Parathyroid adenoma (tissue), 2 donors: ENCODE data around the gene BCR.

Experiments
- H2AFZ ChIP-seq: fragments of 300-600 bp; sonication (generic); one replicate; pipeline ENCODE4 v1.7.0; 2017; ENCODE audit warnings: antibody characterized with exemption, mild to moderate bottlenecking
- H3K27ac ChIP-seq: fragments of 300-600 bp; sonication (generic); one replicate; pipeline ENCODE4 v1.7.0; 2017
- H3K27me3 ChIP-seq: fragments of 300-600 bp; sonication (generic); one replicate; pipeline ENCODE4 v1.7.0; 2017; ENCODE audit warnings: low read length; ENCODE audit not compliant: control insufficient read depth, insufficient read depth
- H3K36me3 ChIP-seq: fragments of 300-600 bp; sonication (generic); one replicate; pipeline ENCODE4 v1.7.0; 2017; ENCODE audit warnings: low read length; ENCODE audit not compliant: control insufficient read depth, insufficient read depth
- H3K4me1 ChIP-seq: fragments of 300-600 bp; sonication (generic); one replicate; pipeline ENCODE4 v1.7.0; 2017; ENCODE audit warnings: control low read depth
- H3K4me2 ChIP-seq: fragments of 300-600 bp; sonication (generic); one replicate; pipeline ENCODE4 v1.7.0; 2017; ENCODE audit warnings: low read length
- H3K4me3 ChIP-seq: fragments of 300-600 bp; sonication (generic); one replicate; pipeline ENCODE4 v1.7.0; 2017; ENCODE audit warnings: low read depth, low read length
- H3K79me2 ChIP-seq: fragments of 300-600 bp; sonication (generic); one replicate; pipeline ENCODE4 v1.7.0; 2017; ENCODE audit warnings: control low read depth
- H3K9ac ChIP-seq: fragments of 300-600 bp; sonication (generic); one replicate; pipeline ENCODE4 v1.7.0; 2017; ENCODE audit warnings: mild to moderate bottlenecking
- H3K9me3 ChIP-seq: fragments of 300-600 bp; sonication (generic); one replicate; pipeline ENCODE4 v1.7.0; 2017; ENCODE audit warnings: low read length; ENCODE audit not compliant: control insufficient read depth
- CTCF ChIP-seq: fragments of 300-600 bp; sonication (generic); IDR thresholded peaks from one replicate; pipeline ENCODE4 v1.7.0; 2017; ENCODE audit warnings: antibody characterized with exemption, mild to moderate bottlenecking
- donor health status: primary hyperparathyroidism.

Gene BCR

GRCh38 chr22:23213581-23214334 is 33.4 kb downstream of the BCR start:
- no peaks in the 10 kb centered on the region for H3K4me1 ChIP-seq
- H3K27me3 ChIP-seq: no peaks in the 10 kb centered on the region
- no peaks in the 10 kb centered on the region for H3K9me3 ChIP-seq
- H3K9ac ChIP-seq: no peak overlapping the region
- no peak overlapping the region for H3K27ac ChIP-seq
- H3K4me2 ChIP-seq: no peak overlapping the region
- TF ChIP-seq CTCF: no peak
- no peaks in the 10 kb centered on the region for H3K36me3 ChIP-seq
- no peak overlapping the region for H2AFZ ChIP-seq
- H3K79me2 ChIP-seq: peaks cover 38% of the 10 kb centered on the region
- H3K4me3 ChIP-seq: no peak overlapping the region

GRCh38 chr22:23214398-23214797 is 34.1 kb downstream of the BCR start:
- H3K27ac ChIP-seq: no peak overlapping the region
- H3K36me3 ChIP-seq: no peaks in the 10 kb centered on the region
- no peaks in the 10 kb centered on the region for H3K27me3 ChIP-seq
- no peak overlapping the region for H3K4me2 ChIP-seq
- no peaks in the 10 kb centered on the region for H3K9me3 ChIP-seq
- no peak overlapping the region for H3K9ac ChIP-seq
- peaks cover 43% of the 10 kb centered on the region for H3K79me2 ChIP-seq
- H3K4me3 ChIP-seq: no peak overlapping the region
- TF ChIP-seq CTCF: no peak
- peaks cover 2% of the 10 kb centered on the region for H3K4me1 ChIP-seq
- no peak overlapping the region for H2AFZ ChIP-seq

- Histone ChIP-seq H3K9me3 (no peaks in the 10 kb centered on the region), H3K9ac (no peak overlapping the region), H2AFZ (no peak overlapping the region), H3K4me3 (no peak overlapping the region), H3K79me2 (peaks cover 42% of the 10 kb centered on the region), H3K4me1 (peaks cover 12% of the 10 kb centered on the region), H3K4me2 (no peak overlapping the region), H3K27ac (no peak overlapping the region), H3K36me3 (no peaks in the 10 kb centered on the region), H3K27me3 (no peaks in the 10 kb centered on the region)
- no peak for TF ChIP-seq CTCF
These were observed 35.3 kb downstream of the BCR start for GRCh38 chr22:23215294-23216241.

- H3K4me2 ChIP-seq: no peak overlapping the region
- H3K36me3 ChIP-seq: no peaks in the 10 kb centered on the region
- H3K27me3 ChIP-seq: no peaks in the 10 kb centered on the region
- no peak overlapping the region for H3K9ac ChIP-seq
- no peaks in the 10 kb centered on the region for H3K9me3 ChIP-seq
- H3K4me1 ChIP-seq: peaks cover 17% of the 10 kb centered on the region
- no peak for TF ChIP-seq CTCF
- peaks cover 44% of the 10 kb centered on the region for H3K79me2 ChIP-seq
- H2AFZ ChIP-seq: no peak overlapping the region
- no peak overlapping the region for H3K27ac ChIP-seq
- H3K4me3 ChIP-seq: no peak overlapping the region
These were observed 36.3 kb downstream of the BCR start for GRCh38 chr22:23216461-23217170.
